Right lobe of liver (tissue), 4 donors: Measurements from ENCODE around the gene LDB2.

Experiments used
- CTCF ChIP-seq, 4 donors: fragments of 200-600 bp in 3 of 4; fragments of 450-650 bp in 1 of 4; IDR thresholded peaks; one replicate each; pipeline versions ENCODE4 v1.5.1 to v1.8.0; 2016 to 2022; ENCODE audit warnings: antibody characterized with exemption in 4 of 4, mild to moderate bottlenecking in 2 of 4
- POLR2A ChIP-seq: fragments of 450-650 bp; IDR thresholded peaks from one replicate; pipeline ENCODE4 v1.6.1; 2017; ENCODE audit warnings: antibody characterized with exemption, mild to moderate bottlenecking
- donor health status: DM: no; HTN: no; CAD: no.
- donor health status: DM: no; HTN: no; CAD: no.
- donor health status: DM: no; HTN: yes; CAD: no.

- no peak for TF ChIP-seq POLR2A
- TF ChIP-seq CTCF (IDR thresholded peaks at IDR 0.05): no peak
These were observed 10.1 kb upstream of the LDB2 start for GRCh38 chr4:16908377-16909021.
